CD14-positive monocyte (primary cell): ENCODE measurements around the gene FAM47E. TPM values are rescaled to one million over a fixed set of nuclear protein-coding genes. Genes with fewer than 3 reads are reported as not detected.
"Not testable (repeated sequence)": the region's sequence is repeated elsewhere in the genome, so short reads cannot be mapped to it uniquely, and the experiment has no call there.

ENCODE experiments used
- DNase-seq, 3 donors: peaks; one replicate each; pipeline ENCODE4 v3.0.0-alpha.2; 2011 to 2022
- H2AFZ ChIP-seq: 2 replicates; pipeline ENCODE4 v1.6.0; 2012; ENCODE audit warnings: mild to moderate bottlenecking, low read depth, low read length, inconsistent platforms; ENCODE audit not compliant: insufficient read depth, poor library complexity, severe bottlenecking
- H3K27ac ChIP-seq, 2 donors: 1 replicate in 1 of 2; 2 replicates in 1 of 2; pipeline ENCODE4 v1.5.1; 2012 to 2013; ENCODE audit warnings: low read length in 2 of 2, control low read depth in 1 of 2, inconsistent platforms in 1 of 2, low read depth in 1 of 2, mild to moderate bottlenecking in 1 of 2
- H3K27me3 ChIP-seq, 2 donors: one replicate each; pipeline versions ENCODE4 v1.6.0 to v1.6.1; 2011 to 2013; ENCODE audit warnings: low read length in 2 of 2; ENCODE audit not compliant: control insufficient read depth in 2 of 2, insufficient read depth in 2 of 2
- H3K36me3 ChIP-seq, 2 donors: replicated peaks in 1 of 2; 1 replicate in 1 of 2; 2 replicates in 1 of 2; pipeline versions ENCODE4 v1.5.1 to v1.6.1; 2012 to 2013; ENCODE audit warnings: low read length in 2 of 2, control low read depth in 1 of 2, inconsistent platforms in 1 of 2, mild to moderate bottlenecking in 1 of 2; ENCODE audit not compliant: insufficient read depth in 2 of 2, control insufficient read depth in 1 of 2
- H3K4me1 ChIP-seq, 2 donors: 1 replicate in 1 of 2; 2 replicates in 1 of 2; pipeline versions ENCODE4 v1.5.1 to v1.6.1; 2012 to 2013; ENCODE audit warnings: low read length in 2 of 2, control low read depth in 1 of 2, inconsistent platforms in 1 of 2, mild to moderate bottlenecking in 1 of 2, moderate library complexity in 1 of 2; ENCODE audit not compliant: insufficient read depth in 2 of 2, control insufficient read depth in 1 of 2
- H3K4me2 ChIP-seq: replicated peaks from 2 replicates; pipeline ENCODE3; 2012; ENCODE audit warnings: low read length, moderate library complexity, mild to moderate bottlenecking; ENCODE audit not compliant: poor library complexity, severe bottlenecking; ENCODE audit errors: extremely low read depth
- H3K4me3 ChIP-seq, 3 experiments: fragments of 200-600 bp in 1 of 3; sonication (generic) in 1 of 3; replicated peaks in 1 of 3; 1 replicate in 2 of 3; 2 replicates in 1 of 3; pipeline ENCODE4 v1.5.1; 2011 to 2013; ENCODE audit warnings: low read length in 3 of 3, mild to moderate bottlenecking in 3 of 3, control low read depth in 2 of 3, low read depth in 2 of 3, inconsistent platforms in 1 of 3, moderate library complexity in 1 of 3
- H3K79me2 ChIP-seq: 2 replicates; pipeline ENCODE4 v1.6.0; 2012; ENCODE audit warnings: mild to moderate bottlenecking, control low read depth, inconsistent platforms, low read length, moderate library complexity; ENCODE audit not compliant: insufficient read depth
- H3K9ac ChIP-seq: 2 replicates; pipeline ENCODE4 v1.6.0; 2017; ENCODE audit warnings: low read length, mild to moderate bottlenecking; ENCODE audit not compliant: insufficient read depth, poor library complexity, severe bottlenecking
- H3K9me3 ChIP-seq, 2 donors: replicated peaks in 1 of 2; 1 replicate in 1 of 2; 2 replicates in 1 of 2; pipeline versions ENCODE4 v1.5.1 to v1.6.1; 2012 to 2013; ENCODE audit warnings: low read length in 2 of 2, control low read depth in 1 of 2; ENCODE audit not compliant: control insufficient read depth in 1 of 2, insufficient read depth in 1 of 2
- H4K20me1 ChIP-seq: 2 replicates; pipeline ENCODE4 v1.6.0; 2012; ENCODE audit warnings: mild to moderate bottlenecking, low read length, control low read depth, moderate library complexity; ENCODE audit not compliant: insufficient read depth
- H3K27ac Mint-ChIP-seq, 7 donors: one replicate each; pipeline ENCODE4 v1.8.0; 2020; ENCODE audit warnings: mild to moderate bottlenecking in 7 of 7, mixed read lengths in 7 of 7, moderate library complexity in 6 of 7, inconsistent platforms in 2 of 7
- H3K27me3 Mint-ChIP-seq, 3 donors: one replicate each; pipeline ENCODE4 v1.8.0; 2021 to 2022; ENCODE audit warnings: low read depth in 3 of 3, mild to moderate bottlenecking in 3 of 3, mixed read lengths in 3 of 3, moderate library complexity in 3 of 3, inconsistent platforms in 1 of 3
- H3K36me3 Mint-ChIP-seq, 2 donors: one replicate each; pipeline ENCODE4 v1.8.0; 2020; ENCODE audit warnings: mixed read lengths in 2 of 2, inconsistent platforms in 1 of 2, mild to moderate bottlenecking in 1 of 2
- H3K4me1 Mint-ChIP-seq: one replicate; pipeline ENCODE4 v1.8.0; 2020; ENCODE audit warnings: mild to moderate bottlenecking, mixed read lengths
- H3K4me3 Mint-ChIP-seq, 2 donors: one replicate each; pipeline ENCODE4 v1.8.0; 2020; ENCODE audit warnings: mild to moderate bottlenecking in 2 of 2, mixed read lengths in 2 of 2, moderate library complexity in 1 of 2
- H3K9me3 Mint-ChIP-seq, 7 donors: one replicate each; pipeline ENCODE4 v1.8.0; 2020 to 2022; ENCODE audit warnings: mixed read lengths in 7 of 7, mild to moderate bottlenecking in 6 of 7, moderate library complexity in 6 of 7, inconsistent platforms in 2 of 7
- WGBS: methylation state at CpG from one replicate; pipeline ENCODE4 v1.1.5; 2013; ENCODE audit warnings: missing lambda C conversion rate; ENCODE audit not compliant: insufficient coverage; 5-methylcytosine and 5-hydroxymethylcytosine counted together
- intact Hi-C, 2 donors: fragments of 100-400 bp; cut with micrococcal nuclease; formaldehyde crosslinking; loops; one replicate each; pipeline versions ENCODE4 v1.15.0 to v1.15.1; 2023
- polyA plus RNA-seq, 3 donors: library from polyadenylated mRNA; depleted of rRNA in 1 of 3; unstranded in 2 of 3; stranded (reverse) in 1 of 3; fragments of 300-500 nt in 2 of 3; fragments of >200 nt in 1 of 3; fragmentation: Illumina TruSeq in 2 of 3; gene quantifications; 1 replicate in 2 of 3; 2 replicates in 1 of 3; pipeline ENCODE4 v1.2.3, GENCODE V29; 2012 to 2021
- TF ChIP-seq, protein P1 (sequence below): fragments of 200-600 bp; IDR thresholded peaks from one replicate; pipeline ENCODE4 v1.8.0; 2022; ENCODE audit warnings: antibody characterized with exemption, mild to moderate bottlenecking

Gene FAM47E
- polyA plus RNA-seq, 3 donors, result 0.31 TPM; not detected in 2

DNA sequence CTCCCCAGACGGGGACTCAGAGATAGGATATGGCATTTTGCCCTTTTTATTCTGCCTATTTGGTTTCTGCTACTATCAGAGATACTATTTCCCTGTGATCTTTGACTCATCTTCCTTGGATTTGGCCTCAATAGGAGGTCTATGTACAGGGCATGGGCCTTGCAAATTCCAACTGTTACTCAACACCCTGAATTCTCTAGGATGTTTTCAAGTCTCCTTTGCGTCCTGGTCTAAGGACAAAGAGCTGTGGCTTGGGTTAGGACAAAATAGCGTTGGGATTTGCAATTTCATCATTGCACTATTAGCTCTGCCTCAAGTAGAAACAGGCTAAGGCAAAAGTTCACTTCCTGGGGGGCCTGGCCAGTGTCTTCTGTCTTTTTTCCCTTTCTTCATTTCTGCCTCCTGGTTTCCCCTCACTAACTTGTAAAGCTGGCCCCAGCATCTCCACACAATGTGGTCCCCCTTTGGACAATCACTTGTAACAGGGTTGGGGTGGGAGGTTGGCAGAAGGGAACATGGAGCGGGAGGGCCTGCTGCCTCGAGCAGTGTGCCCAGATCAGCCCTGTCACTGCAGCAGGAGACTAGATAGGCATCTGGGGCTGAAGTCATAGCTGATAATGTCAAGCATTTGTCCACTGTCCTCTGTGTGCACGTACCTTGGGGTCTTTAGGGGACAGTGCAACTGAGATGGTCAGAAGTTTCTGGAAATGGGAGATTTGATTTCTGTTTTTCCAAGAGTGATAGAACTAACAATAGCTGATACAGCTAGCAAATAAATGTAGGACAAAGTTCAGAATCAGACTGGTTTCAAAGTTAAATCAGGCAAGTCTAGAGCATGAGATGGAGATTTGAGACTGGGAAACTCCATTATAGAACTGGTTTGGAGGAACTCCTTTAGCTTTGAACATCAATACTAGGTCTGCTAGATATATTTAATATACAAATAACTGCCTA lies 29.2 kb downstream of the FAM47E start:
- no peaks in the 10 kb centered on the region for H3K36me3 Mint-ChIP-seq
- no peaks in the 10 kb centered on the region for H3K36me3 ChIP-seq
- H3K4me1 Mint-ChIP-seq, result peaks cover 15% of the 10 kb centered on the region
- peaks cover 0 to 2% (median 0%) of the 10 kb centered on the region in 7 donors for H3K9me3 Mint-ChIP-seq
- H3K27me3 Mint-ChIP-seq, result no peaks in the 10 kb centered on the region
- no peaks in the 10 kb centered on the region for H4K20me1 ChIP-seq
- no peak overlapping the region for H3K27ac Mint-ChIP-seq
- no peak overlapping the region for H3K9ac ChIP-seq
- no peak overlapping the region for H3K27ac ChIP-seq
- intact Hi-C loops, result no loop called here
- no peak overlapping the region for H3K4me3 Mint-ChIP-seq
- H2AFZ ChIP-seq, result no peak overlapping the region
- DNase-seq, result no peak
- no peaks in the 10 kb centered on the region for H3K27me3 ChIP-seq
- no peaks in the 10 kb centered on the region for H3K79me2 ChIP-seq
- peaks cover 0 to 8% of the 10 kb centered on the region in 2 donors for H3K4me1 ChIP-seq
- no peaks in the 10 kb centered on the region for H3K9me3 ChIP-seq
- no peak overlapping the region for H3K4me2 ChIP-seq
- H3K4me3 ChIP-seq, result no peak overlapping the region
- 80% methylated on average over 5 of the region's 6 CpGs for WGBS
- TF ChIP-seq, protein P1, sequence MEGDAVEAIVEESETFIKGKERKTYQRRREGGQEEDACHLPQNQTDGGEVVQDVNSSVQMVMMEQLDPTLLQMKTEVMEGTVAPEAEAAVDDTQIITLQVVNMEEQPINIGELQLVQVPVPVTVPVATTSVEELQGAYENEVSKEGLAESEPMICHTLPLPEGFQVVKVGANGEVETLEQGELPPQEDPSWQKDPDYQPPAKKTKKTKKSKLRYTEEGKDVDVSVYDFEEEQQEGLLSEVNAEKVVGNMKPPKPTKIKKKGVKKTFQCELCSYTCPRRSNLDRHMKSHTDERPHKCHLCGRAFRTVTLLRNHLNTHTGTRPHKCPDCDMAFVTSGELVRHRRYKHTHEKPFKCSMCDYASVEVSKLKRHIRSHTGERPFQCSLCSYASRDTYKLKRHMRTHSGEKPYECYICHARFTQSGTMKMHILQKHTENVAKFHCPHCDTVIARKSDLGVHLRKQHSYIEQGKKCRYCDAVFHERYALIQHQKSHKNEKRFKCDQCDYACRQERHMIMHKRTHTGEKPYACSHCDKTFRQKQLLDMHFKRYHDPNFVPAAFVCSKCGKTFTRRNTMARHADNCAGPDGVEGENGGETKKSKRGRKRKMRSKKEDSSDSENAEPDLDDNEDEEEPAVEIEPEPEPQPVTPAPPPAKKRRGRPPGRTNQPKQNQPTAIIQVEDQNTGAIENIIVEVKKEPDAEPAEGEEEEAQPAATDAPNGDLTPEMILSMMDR, result no peak

DNA sequence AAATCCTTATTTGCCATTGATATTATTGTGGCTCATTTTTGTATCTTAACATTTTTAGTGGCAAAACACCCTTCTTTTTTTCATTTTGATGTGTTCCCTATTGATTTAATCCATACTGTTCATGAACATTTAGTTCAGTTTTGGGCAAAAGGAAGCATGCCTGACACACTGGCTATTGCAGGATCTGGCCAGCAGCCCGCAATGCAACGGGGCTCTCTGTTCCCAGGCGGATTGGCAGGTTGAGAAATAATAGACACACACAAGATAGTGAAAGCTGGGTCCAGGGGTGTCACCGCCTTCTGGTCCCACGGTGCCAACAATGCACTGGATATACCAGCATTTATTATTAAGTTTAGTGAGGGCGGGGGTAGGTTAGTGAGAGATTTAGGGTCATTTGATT lies 30.1 kb downstream of the FAM47E start:
- H3K4me3 Mint-ChIP-seq, H3K4me2 ChIP-seq, H3K9me3 ChIP-seq, H3K27me3 Mint-ChIP-seq, H4K20me1 ChIP-seq, DNase-seq, H3K27ac Mint-ChIP-seq, H3K9me3 Mint-ChIP-seq, intact Hi-C loops, H3K27ac ChIP-seq, H3K36me3 Mint-ChIP-seq, H3K4me1 ChIP-seq, H2AFZ ChIP-seq, H3K36me3 ChIP-seq, H3K9ac ChIP-seq, H3K27me3 ChIP-seq, H3K79me2 ChIP-seq, H3K4me3 ChIP-seq: not testable (repeated sequence)
- WGBS, result no CpG with 5 or more reads among the region's 6 CpGs
- peaks cover 11% of the 10 kb centered on the region for H3K4me1 Mint-ChIP-seq
